HCT116 (cell line): Measurements from ENCODE around the gene PAK1. TPM values are rescaled to one million over a fixed set of nuclear protein-coding genes. Genes with fewer than 3 reads are reported as not detected.

Experiments
- ATAC-seq: fragments of 200-7000 bp; cut with Tn5 transposase; 2 replicates; pipeline ENCODE4 v1.9.1; 2020; ENCODE audit warnings: mild to moderate bottlenecking, moderate library complexity
- BruUV-seq: library from RNA; stranded (reverse); fragments of 400-500 nt; replicated peaks from 2 replicates; lab custom pipeline; 2021; lab: Mats Ljungman, UMichigan
- CTCF ChIA-PET: fragments of 300-600 bp; sonication (Branson Sonifier 250); formaldehyde crosslinking; loops from one replicate; lab custom pipeline; 2021; ENCODE audit warnings: antibody characterized with exemption; lab: Charles Lee
- POLR2A ChIA-PET: fragments of 300-600, 350-600 bp; sonication (Branson Sonifier 250); formaldehyde crosslinking; loops from one replicate; lab custom pipeline; 2021; ENCODE audit warnings: antibody characterized with exemption; lab: Charles Lee
- RAD21 ChIA-PET, 2 experiments: fragments of 300-600 bp; sonication (Branson Sonifier 250); formaldehyde crosslinking; loops; one replicate each; lab custom pipeline; 2023; ENCODE audit warnings: low total read pairs in 2 of 2; ENCODE audit not compliant: uncharacterized antibody in 2 of 2, unreplicated experiment in 2 of 2, low non-redundant PET in 1 of 2; lab: Charles Lee
- DNase-seq: peaks from one replicate; pipeline ENCODE4 v3.0.0-alpha.2; 2010; ENCODE audit warnings: low read depth, low spot score
- H2AFZ ChIP-seq: fragments of 200-600 bp; shearing (Covaris generic), sonication (generic); 2 replicates; pipeline ENCODE4 v1.6.1; 2017; ENCODE audit warnings: low read depth, mixed run types, mixed read lengths, antibody characterized with exemption, low read length; ENCODE audit not compliant: poor library complexity, severe bottlenecking
- H3K27ac ChIP-seq: 2 replicates; pipeline ENCODE4 v1.5.1; 2012; ENCODE audit warnings: low read depth, low read length
- H3K27me3 ChIP-seq: fragments of 200-600 bp; sonication (generic); 2 replicates; pipeline ENCODE4 v1.6.1; 2016; ENCODE audit warnings: mixed run types, low read length, mixed read lengths; ENCODE audit not compliant: insufficient read depth
- H3K36me3 ChIP-seq, 2 experiments: fragments of 200-500 bp in 1 of 2; fragments of 200-600 bp in 1 of 2; sonication (Bioruptor generic) in 1 of 2; sonication (generic) in 1 of 2; 2 replicates each; pipeline versions ENCODE4 v1.5.1 to v1.6.1; 2014 to 2016; ENCODE audit warnings: low read length in 2 of 2, inconsistent platforms in 1 of 2, mixed read lengths in 1 of 2, mixed run types in 1 of 2; ENCODE audit not compliant: insufficient read depth in 2 of 2, control insufficient read depth in 1 of 2
- H3K4me1 ChIP-seq, 2 experiments: fragments of 200-600 bp in 1 of 2; sonication (generic) in 1 of 2; 2 replicates each; pipeline versions ENCODE4 v1.5.1 to v1.6.1; 2012 to 2017; ENCODE audit warnings: low read length in 2 of 2, inconsistent platforms in 1 of 2, mild to moderate bottlenecking in 1 of 2, mixed read lengths in 1 of 2, mixed run types in 1 of 2, moderate library complexity in 1 of 2; ENCODE audit not compliant: insufficient read depth in 2 of 2, control insufficient read depth in 1 of 2
- H3K4me2 ChIP-seq: fragments of 200-600 bp; sonication (generic); 2 replicates; pipeline ENCODE4 v1.6.1; 2017; ENCODE audit warnings: mixed run types, low read length, mixed read lengths
- H3K4me3 ChIP-seq, 2 experiments: fragments of 200-600 bp in 1 of 2; sonication (generic) in 1 of 2; replicated peaks in 1 of 2; 2 replicates each; pipeline ENCODE4 v1.5.1; 2011 to 2016; ENCODE audit warnings: low read length in 2 of 2, control low read depth in 1 of 2, low read depth in 1 of 2, mild to moderate bottlenecking in 1 of 2, mixed read lengths in 1 of 2, mixed run types in 1 of 2
- H3K79me2 ChIP-seq: fragments of 200-600 bp; sonication (generic); 2 replicates; pipeline ENCODE4 v1.6.1; 2017; ENCODE audit warnings: mild to moderate bottlenecking, mixed run types, low read length, moderate library complexity, mixed read lengths; ENCODE audit not compliant: insufficient read depth
- H3K9ac ChIP-seq: fragments of 200-600 bp; sonication (generic); 2 replicates; pipeline ENCODE4 v1.6.1; 2016; ENCODE audit warnings: low read length, mixed read lengths
- H3K9me2 ChIP-seq: fragments of 200-600 bp; sonication (generic), shearing (Covaris generic); 2 replicates; pipeline ENCODE4 v1.6.1; 2017; ENCODE audit warnings: mixed run types, mild to moderate bottlenecking, moderate library complexity; ENCODE audit not compliant: insufficient read depth
- H3K9me3 ChIP-seq, 2 experiments: fragments of 200-500 bp in 1 of 2; fragments of 200-600 bp in 1 of 2; sonication (Bioruptor generic) in 1 of 2; sonication (generic) in 1 of 2; 2 replicates each; pipeline ENCODE4 v1.6.1; 2014 to 2017; ENCODE audit warnings: low read length in 2 of 2, mixed read lengths in 2 of 2, inconsistent platforms in 1 of 2, low read depth in 1 of 2, mild to moderate bottlenecking in 1 of 2, mixed run types in 1 of 2, moderate library complexity in 1 of 2; ENCODE audit not compliant: control insufficient read depth in 1 of 2, insufficient read depth in 1 of 2
- H4K20me1 ChIP-seq: fragments of 200-600 bp; sonication (generic), shearing (Covaris generic); 2 replicates; pipeline ENCODE4 v1.6.1; 2017; ENCODE audit warnings: mixed run types, mild to moderate bottlenecking, moderate library complexity; ENCODE audit not compliant: insufficient read depth
- CBX3 ChIP-seq: IDR thresholded peaks from 2 replicates; pipeline ENCODE4 v1.6.1; 2012; ENCODE audit warnings: low read depth
- CEBPB ChIP-seq: IDR thresholded peaks from 2 replicates; pipeline ENCODE4 v1.6.1; 2012; ENCODE audit warnings: low read depth
- EGR1 ChIP-seq: IDR thresholded peaks from 2 replicates; pipeline ENCODE4 v1.6.1; 2012; ENCODE audit warnings: low read depth
- ELF1 ChIP-seq: IDR thresholded peaks from 2 replicates; pipeline ENCODE4 v1.6.1; 2012; ENCODE audit warnings: low read depth, borderline replicate concordance
- EZH2 ChIP-seq: fragments of 200-600 bp; sonication (generic); IDR thresholded peaks from 2 replicates; pipeline ENCODE4 v1.6.1; 2017; ENCODE audit warnings: antibody characterized with exemption, mixed run types
- EZH2phosphoT487 ChIP-seq: fragments of 200-600 bp; IDR thresholded peaks from 2 replicates; pipeline ENCODE4 v1.6.1; 2018; ENCODE audit warnings: antibody characterized with exemption, borderline replicate concordance
- JUND ChIP-seq: IDR thresholded peaks from 2 replicates; pipeline ENCODE4 v1.6.1; 2012
- POLR2A ChIP-seq: IDR thresholded peaks from 2 replicates; pipeline ENCODE4 v1.7.0; 2011; ENCODE audit warnings: borderline replicate concordance; ENCODE audit not compliant: insufficient read depth, insufficient read length; ENCODE audit errors: extremely low read depth
- SP1 ChIP-seq: IDR thresholded peaks from 2 replicates; pipeline ENCODE4 v1.6.1; 2012; ENCODE audit warnings: low read depth
- YY1 ChIP-seq: IDR thresholded peaks from 2 replicates; pipeline ENCODE4 v1.6.1; 2011; ENCODE audit warnings: low read length, low read depth, moderate library complexity, mild to moderate bottlenecking; ENCODE audit not compliant: insufficient replicate concordance; ENCODE audit errors: extremely low read depth
- ZNF274 ChIP-seq: fragments of 200-500 bp; sonication (Bioruptor generic); IDR thresholded peaks from 2 replicates; pipeline ENCODE4 v1.6.1; 2014; ENCODE audit warnings: mild to moderate bottlenecking, low read depth, low read length, inconsistent platforms
- intact Hi-C: fragments of 100-400 bp; cut with micrococcal nuclease; formaldehyde crosslinking; loops from 2 replicates; pipeline ENCODE4 v1.10.0; 2022
- total RNA-seq: library from RNA; stranded (reverse); gene quantifications from one replicate; pipeline ENCODE4 v1.2.1, GENCODE V29; 2021; ENCODE audit not compliant: unreplicated experiment
- TF ChIP-seq, protein P1 (sequence below): IDR thresholded peaks from 2 replicates; pipeline ENCODE4 v1.6.1; 2012; ENCODE audit warnings: low read depth
- TF ChIP-seq, protein P2 (sequence below): IDR thresholded peaks from 2 replicates; pipeline ENCODE4 v1.6.1; 2012

Gene PAK1
- total RNA-seq, 1 experiment from 2014 or later, result 56.1 TPM

DNA sequence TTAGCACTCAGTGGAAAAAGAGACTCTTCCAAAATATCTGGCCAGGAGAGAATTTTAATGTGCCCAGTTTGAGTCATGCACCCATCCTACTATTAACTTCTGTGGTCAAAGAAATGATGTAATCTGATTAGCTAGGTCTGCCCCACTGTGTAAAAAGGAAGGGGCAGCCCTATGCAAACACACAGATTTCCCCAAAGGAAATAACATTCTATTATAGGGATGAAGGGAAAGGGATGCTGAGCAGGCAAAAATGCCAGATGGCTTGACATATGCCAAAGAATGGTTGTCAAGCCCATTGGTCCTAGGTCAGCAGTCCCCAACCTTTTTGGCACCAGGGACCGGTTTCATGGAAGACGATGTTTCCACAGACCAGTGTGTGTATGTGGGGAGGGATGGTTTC, 43.3 kb upstream of the PAK1 start:
- no peaks in the 10 kb centered on the region for H3K4me1 ChIP-seq
- no peaks in the 10 kb centered on the region for H3K9me2 ChIP-seq
- ATAC-seq (no peak), DNase-seq (no peak)
- H3K4me2 ChIP-seq, result no peak overlapping the region
- H2AFZ ChIP-seq, result no peak overlapping the region
- TF ChIP-seq, protein P1, sequence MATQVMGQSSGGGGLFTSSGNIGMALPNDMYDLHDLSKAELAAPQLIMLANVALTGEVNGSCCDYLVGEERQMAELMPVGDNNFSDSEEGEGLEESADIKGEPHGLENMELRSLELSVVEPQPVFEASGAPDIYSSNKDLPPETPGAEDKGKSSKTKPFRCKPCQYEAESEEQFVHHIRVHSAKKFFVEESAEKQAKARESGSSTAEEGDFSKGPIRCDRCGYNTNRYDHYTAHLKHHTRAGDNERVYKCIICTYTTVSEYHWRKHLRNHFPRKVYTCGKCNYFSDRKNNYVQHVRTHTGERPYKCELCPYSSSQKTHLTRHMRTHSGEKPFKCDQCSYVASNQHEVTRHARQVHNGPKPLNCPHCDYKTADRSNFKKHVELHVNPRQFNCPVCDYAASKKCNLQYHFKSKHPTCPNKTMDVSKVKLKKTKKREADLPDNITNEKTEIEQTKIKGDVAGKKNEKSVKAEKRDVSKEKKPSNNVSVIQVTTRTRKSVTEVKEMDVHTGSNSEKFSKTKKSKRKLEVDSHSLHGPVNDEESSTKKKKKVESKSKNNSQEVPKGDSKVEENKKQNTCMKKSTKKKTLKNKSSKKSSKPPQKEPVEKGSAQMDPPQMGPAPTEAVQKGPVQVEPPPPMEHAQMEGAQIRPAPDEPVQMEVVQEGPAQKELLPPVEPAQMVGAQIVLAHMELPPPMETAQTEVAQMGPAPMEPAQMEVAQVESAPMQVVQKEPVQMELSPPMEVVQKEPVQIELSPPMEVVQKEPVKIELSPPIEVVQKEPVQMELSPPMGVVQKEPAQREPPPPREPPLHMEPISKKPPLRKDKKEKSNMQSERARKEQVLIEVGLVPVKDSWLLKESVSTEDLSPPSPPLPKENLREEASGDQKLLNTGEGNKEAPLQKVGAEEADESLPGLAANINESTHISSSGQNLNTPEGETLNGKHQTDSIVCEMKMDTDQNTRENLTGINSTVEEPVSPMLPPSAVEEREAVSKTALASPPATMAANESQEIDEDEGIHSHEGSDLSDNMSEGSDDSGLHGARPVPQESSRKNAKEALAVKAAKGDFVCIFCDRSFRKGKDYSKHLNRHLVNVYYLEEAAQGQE, result no peak
- TF ChIP-seq ELF1 (no peak), ZNF274 (no peak), SP1 (no peak), POLR2A (no peak), YY1 (no peak), CEBPB (no peak), JUND (no peak), CBX3 (no peak), EZH2 (no peak), EGR1 (no peak), EZH2phosphoT487 (no peak)
- TF ChIP-seq, protein P2, sequence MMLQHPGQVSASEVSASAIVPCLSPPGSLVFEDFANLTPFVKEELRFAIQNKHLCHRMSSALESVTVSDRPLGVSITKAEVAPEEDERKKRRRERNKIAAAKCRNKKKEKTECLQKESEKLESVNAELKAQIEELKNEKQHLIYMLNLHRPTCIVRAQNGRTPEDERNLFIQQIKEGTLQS, result no peak
- intact Hi-C loops, result no loop called here
- H3K79me2 ChIP-seq, result no peaks in the 10 kb centered on the region
- BruUV-seq, result no TSS peak
- H3K9me3 ChIP-seq, result no peaks in the 10 kb centered on the region
- no peak overlapping the region for H3K9ac ChIP-seq
- H3K27me3 ChIP-seq, result no peaks in the 10 kb centered on the region
- H3K4me3 ChIP-seq, result no peak overlapping the region
- CTCF ChIA-PET, result interaction anchor here (0.6 kb wide), 1 partner anchor 1940 kb away, joined by 3 read pairs; no protein-coding TSS in a partner anchor
- POLR2A ChIA-PET, result no interaction called here
- no peak overlapping the region for H3K27ac ChIP-seq
- no peaks in the 10 kb centered on the region for H4K20me1 ChIP-seq
- H3K36me3 ChIP-seq, result no peaks in the 10 kb centered on the region
- RAD21 ChIA-PET, result no interaction called here
